SK-N-MC (cell line): ENCODE data around the gene PTPA.

Source experiments
- DNase-seq: peaks from one replicate; pipeline ENCODE4 v3.0.0-alpha.2; 2011; ENCODE audit warnings: low read depth, low spot score
- H3K27ac ChIP-seq: fragments of 200-600 bp; sonication (generic); 2 replicates; pipeline ENCODE4 v1.5.1; 2016; ENCODE audit warnings: mixed run types
- H3K36me3 ChIP-seq: fragments of 200-600 bp; sonication (generic); 2 replicates; pipeline ENCODE4 v1.6.1; 2017; ENCODE audit warnings: antibody characterized with exemption, low read length, mixed read lengths; ENCODE audit not compliant: insufficient read depth
- H3K4me3 ChIP-seq: fragments of 200-600 bp; sonication (generic); 2 replicates; pipeline ENCODE4 v1.5.1; 2016
- H3K9ac ChIP-seq: fragments of 200-600 bp; sonication (generic); 2 replicates; pipeline ENCODE4 v1.8.0; 2017; ENCODE audit warnings: mixed run types, mixed read lengths; ENCODE audit not compliant: insufficient read length
- H3K9me3 ChIP-seq: fragments of 200-600 bp; sonication (generic); 2 replicates; pipeline ENCODE4 v1.6.1; 2017; ENCODE audit warnings: low read depth, mild to moderate bottlenecking, antibody characterized with exemption, low read length, moderate library complexity, mixed read lengths
- EZH2 ChIP-seq: fragments of 200-600 bp; sonication (generic); IDR thresholded peaks from one replicate; pipeline ENCODE4 v1.6.1; 2017; ENCODE audit warnings: antibody characterized with exemption
- FOXP2 ChIP-seq: optimal IDR thresholded peaks from 2 replicates; pipeline ENCODE3; 2011; ENCODE audit warnings: mild to moderate bottlenecking, moderate library complexity; ENCODE audit not compliant: insufficient read depth; ENCODE audit errors: extremely low read length, control extremely low read depth
- POLR2AphosphoS5 ChIP-seq: IDR thresholded peaks from 2 replicates; pipeline ENCODE4 v1.6.1; 2012; ENCODE audit warnings: mild to moderate bottlenecking, low read depth, low read length, borderline replicate concordance

Gene PTPA

DNA sequence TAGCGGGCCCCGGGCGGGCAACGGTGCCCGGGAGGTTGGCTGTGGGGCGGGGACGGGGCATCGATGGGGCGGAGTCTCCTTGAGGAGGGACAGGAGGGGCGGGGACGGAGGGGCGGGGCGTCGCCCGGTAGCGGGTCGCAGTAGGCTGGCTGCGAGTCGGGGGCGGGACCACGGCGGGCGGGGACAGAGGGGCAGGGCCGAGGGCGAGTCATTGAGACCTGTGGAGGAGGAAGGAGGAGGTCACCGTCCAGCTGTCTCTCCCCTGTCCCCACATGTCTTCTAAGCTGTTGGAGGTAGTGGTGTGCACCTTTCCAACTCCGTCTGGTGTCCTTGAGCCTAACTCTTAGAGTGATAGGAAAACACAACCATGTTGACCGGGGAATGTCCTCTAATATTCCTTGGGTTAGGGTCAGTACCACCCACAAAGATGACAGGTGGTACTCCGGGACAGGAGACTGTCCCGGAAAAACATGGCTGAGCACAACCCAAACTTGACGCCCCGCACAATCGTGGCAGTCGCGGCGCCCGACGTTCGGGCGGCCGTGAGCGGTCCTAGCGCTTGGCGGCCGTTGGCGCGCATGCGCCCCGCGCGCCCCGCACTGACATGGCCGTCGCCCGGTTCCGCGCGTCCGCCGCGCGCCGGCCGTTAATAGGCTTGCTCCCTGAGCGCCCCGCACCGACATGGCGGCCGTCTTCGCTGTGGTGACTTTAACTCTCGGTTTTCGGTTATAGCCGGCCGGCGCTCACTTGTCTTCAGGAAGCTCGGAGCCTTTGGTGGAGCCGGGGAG, at the start of gene PTPA, which contains the start of gene CRAT:
TSS of gene PTPA (plus strand) at position 676 of the 788 bp plus-strand sequence. CDS start 186 bp downstream, outside the sequence.
TSS of gene CRAT (minus strand) at position 54 of the 788 bp plus-strand sequence. CDS start 284 bp downstream, outside the sequence.
- H3K27ac ChIP-seq: peak within 1 kb of the TSS; percentile 93
- TF ChIP-seq FOXP2 (no peak), POLR2AphosphoS5 (peak; percentile 92), EZH2 (no peak)

DNA sequence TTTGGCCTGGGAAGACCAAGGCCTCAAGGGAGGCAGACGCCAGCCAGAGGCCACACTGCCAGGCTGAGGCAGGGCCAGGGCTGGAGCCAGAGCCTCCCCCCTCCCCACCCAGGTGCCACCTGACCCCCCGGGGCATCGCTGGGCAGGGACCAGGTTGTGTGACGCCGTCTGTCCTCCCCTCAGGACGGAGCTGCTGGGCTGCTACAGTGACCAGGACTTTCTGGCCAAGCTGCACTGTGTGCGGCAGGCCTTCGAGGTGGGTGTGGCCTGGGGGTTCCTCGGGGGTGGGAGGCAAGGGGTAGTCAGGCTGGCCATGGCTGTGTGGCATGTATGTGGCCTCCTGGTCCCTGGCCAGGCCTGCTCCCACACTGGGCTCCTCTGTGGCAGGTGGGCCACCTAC, 48.2 kb upstream of the PTPA start:
- no peak for TF ChIP-seq EZH2
- no peak for TF ChIP-seq POLR2AphosphoS5
- no peak for TF ChIP-seq FOXP2
- no peak overlapping the region for H3K4me3 ChIP-seq
- no peaks in the 10 kb centered on the region for H3K9me3 ChIP-seq
- no peak overlapping the region for H3K9ac ChIP-seq
- no peaks in the 10 kb centered on the region; the same call in 1 of the 2 replicates for H3K36me3 ChIP-seq
- H3K27ac ChIP-seq: no peak overlapping the region
- DNase-seq: no peak

More for the DNA sequence above, at the start of gene PTPA, which contains the start of gene CRAT:
- Histone ChIP-seq H3K36me3 (no peaks in the 10 kb centered on the region), H3K4me3 (peak within 1 kb of the TSS; percentile 97), H3K9me3 (no peaks in the 10 kb centered on the region), H3K9ac (peak within 1 kb of the TSS; percentile 88)
- peak; percentile 37 for DNase-seq

DNA sequence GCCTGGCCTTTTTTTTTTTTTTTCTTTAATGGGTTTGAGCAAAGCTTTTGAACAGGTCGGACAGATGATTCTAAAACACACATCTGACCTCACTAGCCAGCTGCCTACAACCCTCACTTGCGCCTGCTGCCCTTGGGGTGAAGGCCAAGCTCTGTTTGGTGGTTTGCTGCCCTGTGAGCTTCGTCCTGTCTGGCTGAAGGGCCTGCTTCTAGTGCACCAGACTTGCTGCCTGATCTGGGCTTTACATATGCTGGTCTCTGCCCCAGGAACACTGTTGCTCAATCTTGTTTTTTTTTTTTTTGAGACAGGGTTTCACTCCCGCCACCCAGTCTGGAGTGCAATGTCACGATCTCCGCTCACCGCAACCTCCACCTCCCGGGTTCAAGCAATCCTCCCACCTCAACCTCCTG, 46.7 kb upstream of the PTPA start:
- no peak overlapping the region for H3K4me3 ChIP-seq
- TF ChIP-seq POLR2AphosphoS5 (no peak), EZH2 (no peak), FOXP2 (no peak)
- H3K27ac ChIP-seq: no peak overlapping the region
- H3K9ac ChIP-seq: no peak overlapping the region
- DNase-seq: no peak
- H3K36me3 ChIP-seq: no peaks in the 10 kb centered on the region; the same call in 1 of the 2 replicates
- no peaks in the 10 kb centered on the region for H3K9me3 ChIP-seq

DNA sequence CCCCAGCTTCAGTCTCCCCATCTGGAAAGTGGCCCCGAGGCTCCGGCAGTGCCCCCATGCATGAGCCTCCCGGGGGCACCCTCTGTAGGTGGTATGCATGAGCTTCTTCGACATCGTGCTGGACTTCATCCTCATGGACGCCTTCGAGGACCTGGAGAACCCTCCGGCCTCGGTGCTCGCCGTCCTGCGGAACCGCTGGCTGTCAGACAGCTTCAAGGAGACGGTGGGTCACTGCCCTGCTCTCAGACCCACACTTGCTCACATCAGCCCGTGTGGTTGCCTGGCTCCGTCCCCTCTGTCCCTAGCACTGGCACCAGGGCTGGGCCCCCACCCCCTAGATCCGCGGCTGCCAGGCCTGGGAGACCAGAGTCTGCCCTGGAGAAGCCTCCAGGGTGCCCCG, 43.1 kb upstream of the PTPA start:
- Histone ChIP-seq H3K9ac (no peak overlapping the region), H3K36me3 (no peaks in the 10 kb centered on the region; the same call in 1 of the 2 replicates), H3K9me3 (no peaks in the 10 kb centered on the region), H3K27ac (no peak overlapping the region), H3K4me3 (no peak overlapping the region)
- TF ChIP-seq POLR2AphosphoS5 (no peak), EZH2 (no peak)
- DNase-seq: no peak

DNA sequence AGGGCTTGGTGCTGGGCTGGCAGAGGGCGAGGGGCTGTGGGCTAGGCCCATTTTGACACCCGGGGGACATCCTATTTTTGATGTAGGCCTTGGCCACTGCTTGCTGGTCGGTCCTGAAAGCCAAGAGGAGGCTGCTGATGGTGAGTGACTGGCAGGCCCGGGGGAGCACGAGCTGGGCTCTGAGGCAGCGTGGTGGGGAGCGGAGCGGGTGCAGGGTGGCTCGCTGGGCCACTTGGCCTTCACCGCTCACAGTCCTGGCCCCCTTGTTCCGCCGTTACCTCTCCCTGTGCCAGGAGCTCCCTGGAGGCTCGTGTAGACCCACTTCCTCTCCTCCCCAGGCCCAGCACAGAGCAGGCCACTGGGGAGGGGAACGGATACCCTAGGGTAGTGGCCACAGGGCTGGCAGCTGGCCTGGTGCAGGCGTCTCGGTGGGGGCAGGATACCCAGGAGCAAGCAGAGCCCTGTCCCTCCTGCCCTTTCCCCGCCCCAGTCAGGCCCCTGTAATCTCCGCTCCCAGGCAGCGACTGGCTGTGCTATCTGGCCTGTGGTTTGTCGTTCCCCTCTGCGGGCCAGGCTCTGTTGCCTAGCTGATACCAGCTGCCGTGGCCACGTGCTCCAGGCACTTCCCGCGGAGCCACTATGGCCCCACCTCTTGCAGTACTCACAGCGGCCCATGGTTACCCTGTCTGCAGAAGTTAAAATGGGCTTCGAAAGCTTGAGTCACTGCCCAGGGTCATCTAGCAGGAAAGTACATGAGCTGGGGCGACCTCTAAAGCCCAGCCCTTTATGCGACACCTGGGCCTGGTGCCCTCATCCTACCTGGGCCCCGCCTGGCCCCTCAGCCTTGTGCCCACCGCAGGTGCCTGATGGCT, 42.0 kb upstream of the PTPA start:
- no peak for TF ChIP-seq EZH2
- TF ChIP-seq FOXP2: no peak
- TF ChIP-seq POLR2AphosphoS5: no peak
- no peak overlapping the region for H3K9ac ChIP-seq
- DNase-seq: no peak
- H3K36me3 ChIP-seq: no peaks in the 10 kb centered on the region; the same call in 1 of the 2 replicates
- no peak overlapping the region for H3K27ac ChIP-seq
- no peaks in the 10 kb centered on the region for H3K9me3 ChIP-seq
- H3K4me3 ChIP-seq: no peak overlapping the region

DNA sequence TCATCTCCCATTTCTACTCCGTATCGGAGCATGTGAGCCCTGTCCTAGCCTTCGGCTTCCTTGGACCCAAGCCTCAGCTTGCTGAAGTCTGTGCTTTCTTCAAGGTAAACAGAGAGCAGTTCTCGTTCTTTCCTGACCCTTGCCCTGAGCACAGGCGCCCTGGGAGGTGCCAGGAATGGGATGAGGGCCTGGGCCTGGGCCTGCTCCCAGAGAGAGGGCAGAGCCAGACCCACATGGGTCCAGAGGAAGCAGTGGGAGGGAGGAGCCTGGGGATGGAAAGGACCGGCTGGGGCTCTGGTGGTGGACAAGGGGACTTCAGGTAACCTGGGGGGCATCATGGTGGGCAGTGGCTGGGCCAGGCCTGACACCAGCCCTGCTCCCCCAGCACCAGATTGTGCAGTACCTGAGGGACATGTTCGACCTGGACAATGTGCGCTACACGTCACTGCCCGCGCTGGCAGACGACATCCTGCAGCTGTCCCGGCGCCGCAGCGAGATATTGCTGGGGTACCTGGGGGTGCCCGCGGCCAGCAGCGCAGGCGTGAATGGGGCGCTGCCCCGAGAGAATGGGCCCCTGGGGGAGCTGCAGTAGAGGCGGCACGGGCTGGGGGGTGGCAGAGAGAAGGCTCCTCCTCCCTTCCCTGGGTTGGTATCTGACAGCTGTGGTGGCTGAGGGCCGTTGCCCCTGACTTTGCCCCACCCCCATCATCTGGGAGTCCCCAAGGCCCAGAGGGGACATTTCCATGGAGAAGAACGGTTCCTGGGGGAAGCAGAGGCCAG, 41.2 kb upstream of the PTPA start:
- TF ChIP-seq FOXP2: no peak
- TF ChIP-seq EZH2: no peak
- TF ChIP-seq POLR2AphosphoS5: no peak
- H3K9ac ChIP-seq: no peak overlapping the region
- H3K9me3 ChIP-seq: no peaks in the 10 kb centered on the region
- H3K4me3 ChIP-seq: no peak overlapping the region
- DNase-seq: no peak
- no peak overlapping the region for H3K27ac ChIP-seq
- no peaks in the 10 kb centered on the region; the same call in 1 of the 2 replicates for H3K36me3 ChIP-seq

DNA sequence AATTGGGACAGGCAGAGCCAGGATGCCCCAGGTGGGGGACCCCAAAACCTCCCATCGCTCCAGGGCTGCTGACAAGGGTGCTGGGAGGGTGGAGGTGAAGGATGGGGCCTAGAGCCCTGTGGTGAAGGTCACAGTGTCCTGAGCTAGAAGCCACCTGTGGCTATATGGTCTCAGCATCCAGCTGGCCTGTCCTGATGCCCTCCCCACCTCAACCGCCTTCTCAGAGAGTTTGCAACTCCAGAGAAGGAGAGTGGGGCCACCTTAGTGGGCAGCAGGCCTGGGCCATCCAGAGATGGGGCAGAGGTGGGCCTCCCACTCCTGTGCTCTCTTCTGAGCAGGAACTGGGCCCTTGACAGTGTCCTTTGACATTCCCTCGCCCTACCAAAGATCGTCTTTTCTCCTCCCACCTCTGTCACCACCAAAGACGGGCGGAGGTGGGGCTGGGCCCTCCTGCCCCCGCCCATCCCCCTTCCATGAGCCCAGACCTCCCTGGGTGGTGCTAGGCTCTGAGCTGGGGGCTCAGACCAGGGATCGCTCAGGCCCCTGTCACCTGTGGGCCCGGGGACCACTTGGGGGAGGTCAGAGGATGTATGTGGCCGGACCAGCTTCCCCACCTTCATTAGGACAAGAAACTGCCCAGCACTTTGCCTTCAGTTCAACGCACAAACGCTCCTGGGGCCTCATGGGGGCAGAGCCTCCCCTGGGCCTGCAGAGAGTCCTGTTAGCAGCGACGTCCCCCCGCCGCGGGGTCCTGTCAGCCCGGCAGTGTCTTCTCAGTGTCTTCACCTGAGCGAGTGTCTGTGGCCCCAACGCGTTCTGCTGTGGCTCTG, 40.3 kb upstream of the PTPA start:
- TF ChIP-seq POLR2AphosphoS5: no peak
- no peak for TF ChIP-seq EZH2
- TF ChIP-seq FOXP2: no peak
- Histone ChIP-seq H3K36me3 (no peaks in the 10 kb centered on the region; the same call in 1 of the 2 replicates), H3K9me3 (no peaks in the 10 kb centered on the region), H3K27ac (no peak overlapping the region), H3K4me3 (no peak overlapping the region), H3K9ac (no peak overlapping the region)
- DNase-seq: no peak
